SU-DHL-6 (cell line): Measurements from ENCODE around the gene TNS3.

ENCODE experiments used
- H2AFZ ChIP-seq: fragments of 200-600 bp; sonication (generic); 2 replicates; pipeline ENCODE4 v1.6.1; 2014; ENCODE audit warnings: low read depth, mild to moderate bottlenecking, moderate library complexity, mixed read lengths, antibody characterized with exemption, low read length; ENCODE audit not compliant: severe bottlenecking
- H3F3A ChIP-seq: fragments of 200-600 bp; shearing (Covaris generic); 2 replicates; pipeline ENCODE4 v1.6.0; 2016; ENCODE audit warnings: antibody characterized with exemption, mild to moderate bottlenecking; ENCODE audit not compliant: insufficient read depth
- H3K27ac ChIP-seq: fragments of 200-600 bp; sonication (generic); 2 replicates; pipeline ENCODE4 v1.5.1; 2016; ENCODE audit warnings: low read depth, mild to moderate bottlenecking, low read length, moderate library complexity, mixed read lengths
- H3K27me3 ChIP-seq: fragments of 200-600 bp; sonication (generic), shearing (Covaris generic); 2 replicates; pipeline ENCODE4 v1.6.0; 2014; ENCODE audit warnings: mild to moderate bottlenecking, low read length
- H3K36me3 ChIP-seq: fragments of 200-600 bp; sonication (generic); 2 replicates; pipeline ENCODE4 v1.6.1; 2014; ENCODE audit warnings: mild to moderate bottlenecking, low read length, mixed read lengths
- H3K4me2 ChIP-seq: fragments of 300-600, 200-600 bp; shearing (Covaris generic), sonication (generic); 2 replicates; pipeline ENCODE4 v1.6.0; 2014; ENCODE audit warnings: low read length, low read depth, mild to moderate bottlenecking; ENCODE audit not compliant: poor library complexity, severe bottlenecking
- H3K4me3 ChIP-seq: fragments of 200-600 bp; sonication (generic); 2 replicates; pipeline ENCODE4 v1.5.1; 2014; ENCODE audit warnings: antibody characterized with exemption, low read length, mild to moderate bottlenecking, mixed read lengths; ENCODE audit not compliant: insufficient read depth, poor library complexity, severe bottlenecking
- H3K79me2 ChIP-seq: fragments of 200-600 bp; sonication (generic); 2 replicates; pipeline ENCODE4 v1.6.1; 2014; ENCODE audit warnings: mild to moderate bottlenecking, low read length, moderate library complexity; ENCODE audit not compliant: insufficient read depth
- H3K9ac ChIP-seq: fragments of 200-600 bp; sonication (generic); 2 replicates; pipeline ENCODE4 v1.7.0; 2014; ENCODE audit warnings: mild to moderate bottlenecking, low read length
- H3K9me2 ChIP-seq: fragments of 200-600 bp; sonication (generic); replicated peaks from 2 replicates; pipeline ENCODE4 v1.6.1; 2014; ENCODE audit warnings: low read length; ENCODE audit not compliant: insufficient read depth
- H3K9me3 ChIP-seq: fragments of 200-600 bp; sonication (generic); 2 replicates; pipeline ENCODE4 v1.6.1; 2014; ENCODE audit warnings: low read length, mixed read lengths; ENCODE audit not compliant: insufficient read depth
- H4K20me1 ChIP-seq: fragments of 200-600 bp; sonication (generic); 2 replicates; pipeline ENCODE4 v1.6.1; 2014; ENCODE audit warnings: low read depth, mild to moderate bottlenecking, antibody characterized with exemption, low read length, moderate library complexity, mixed read lengths
- EZH2phosphoT487 ChIP-seq: fragments of 200-600 bp; sonication (generic), shearing (Covaris generic); conservative IDR thresholded peaks from 2 replicates; pipeline ENCODE4 v1.6.1; 2018; ENCODE audit warnings: mild to moderate bottlenecking, antibody characterized with exemption, low read length, moderate library complexity, mixed read lengths
- TF ChIP-seq, protein P1 (sequence below): fragments of 200-600 bp; sonication (generic); IDR thresholded peaks from one replicate; pipeline ENCODE4 v1.5.1; 2017; ENCODE audit warnings: antibody characterized with exemption, mild to moderate bottlenecking, low read length, moderate library complexity; ENCODE audit not compliant: insufficient read depth, poor library complexity, severe bottlenecking

The TNS3 gene

DNA sequence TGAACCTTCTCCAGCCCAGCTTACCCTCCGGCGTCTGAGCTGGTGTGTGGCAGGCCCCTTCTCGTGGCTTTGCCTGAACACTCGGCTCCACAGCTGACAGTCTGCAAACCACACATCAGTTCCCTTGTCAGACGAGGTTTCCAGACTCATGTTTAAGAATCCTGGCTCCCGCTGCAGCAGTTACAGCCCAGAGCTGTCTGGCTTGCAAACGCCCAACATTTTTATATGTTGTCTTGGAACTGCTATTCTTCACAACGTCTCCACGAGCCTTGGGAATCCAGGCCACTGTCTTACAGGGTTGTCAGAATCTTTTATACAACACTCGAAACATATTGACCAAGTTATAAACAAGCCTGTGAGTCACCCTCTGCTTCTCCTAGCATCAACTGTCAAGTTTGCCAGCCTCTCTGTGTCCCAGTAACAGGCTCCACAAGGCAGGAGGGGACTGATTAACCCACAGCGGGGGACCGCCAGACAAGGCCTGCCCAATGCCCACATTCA lies 68.1 kb downstream of the TNS3 start:
- Histone ChIP-seq H3K9me3 (no peaks in the 10 kb centered on the region), H3K9me2 (no peaks in the 10 kb centered on the region), H3K27me3 (no peaks in the 10 kb centered on the region), H3K4me2 (no peak overlapping the region), H3K79me2 (peaks cover 45% of the 10 kb centered on the region), H3F3A (no peaks in the 10 kb centered on the region), H2AFZ (no peak overlapping the region), H3K4me3 (no peak overlapping the region), H3K36me3 (no peaks in the 10 kb centered on the region), H4K20me1 (no peaks in the 10 kb centered on the region), H3K27ac (no peak overlapping the region), H3K9ac (no peak overlapping the region)
- TF ChIP-seq, protein P1, sequence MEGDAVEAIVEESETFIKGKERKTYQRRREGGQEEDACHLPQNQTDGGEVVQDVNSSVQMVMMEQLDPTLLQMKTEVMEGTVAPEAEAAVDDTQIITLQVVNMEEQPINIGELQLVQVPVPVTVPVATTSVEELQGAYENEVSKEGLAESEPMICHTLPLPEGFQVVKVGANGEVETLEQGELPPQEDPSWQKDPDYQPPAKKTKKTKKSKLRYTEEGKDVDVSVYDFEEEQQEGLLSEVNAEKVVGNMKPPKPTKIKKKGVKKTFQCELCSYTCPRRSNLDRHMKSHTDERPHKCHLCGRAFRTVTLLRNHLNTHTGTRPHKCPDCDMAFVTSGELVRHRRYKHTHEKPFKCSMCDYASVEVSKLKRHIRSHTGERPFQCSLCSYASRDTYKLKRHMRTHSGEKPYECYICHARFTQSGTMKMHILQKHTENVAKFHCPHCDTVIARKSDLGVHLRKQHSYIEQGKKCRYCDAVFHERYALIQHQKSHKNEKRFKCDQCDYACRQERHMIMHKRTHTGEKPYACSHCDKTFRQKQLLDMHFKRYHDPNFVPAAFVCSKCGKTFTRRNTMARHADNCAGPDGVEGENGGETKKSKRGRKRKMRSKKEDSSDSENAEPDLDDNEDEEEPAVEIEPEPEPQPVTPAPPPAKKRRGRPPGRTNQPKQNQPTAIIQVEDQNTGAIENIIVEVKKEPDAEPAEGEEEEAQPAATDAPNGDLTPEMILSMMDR, result no peak
- no peak for TF ChIP-seq EZH2phosphoT487

DNA sequence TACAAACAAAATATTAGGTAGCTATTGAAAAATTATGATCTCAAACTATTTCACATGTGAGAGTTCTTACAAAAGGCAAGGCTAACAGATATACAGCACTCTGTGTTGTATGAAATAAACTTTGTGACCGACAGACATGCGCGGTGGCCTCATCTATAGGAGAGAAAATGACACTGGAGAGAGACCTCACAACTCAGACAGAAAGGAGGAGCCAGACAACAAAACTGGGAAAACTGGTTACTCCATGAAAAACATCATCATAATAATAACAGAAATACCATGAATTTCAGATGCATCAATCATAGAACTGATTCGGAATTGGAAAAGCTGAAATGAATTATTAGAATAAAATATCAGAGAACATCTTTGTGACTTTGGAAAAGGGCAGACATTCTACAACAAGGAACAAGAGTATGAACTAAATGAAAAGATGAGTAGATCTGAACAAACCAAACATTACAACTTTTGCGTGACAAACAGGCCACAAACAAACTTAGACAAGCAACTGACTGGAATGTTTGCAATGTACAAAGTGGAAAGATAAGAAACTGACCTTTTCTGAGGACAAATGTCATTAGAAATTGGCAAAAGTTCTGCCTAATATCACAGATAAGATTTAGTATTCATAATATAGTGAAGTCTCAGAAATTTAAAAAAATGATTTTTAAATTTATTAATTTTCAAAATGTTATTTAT lies 69.3 kb downstream of the TNS3 start:
- TF ChIP-seq, protein P1, result no peak
- no peak for TF ChIP-seq EZH2phosphoT487
- Histone ChIP-seq H3F3A (no peaks in the 10 kb centered on the region), H3K79me2 (peaks cover 37% of the 10 kb centered on the region), H3K36me3 (no peaks in the 10 kb centered on the region), H2AFZ (no peak overlapping the region), H3K4me3 (no peak overlapping the region), H3K9ac (no peak overlapping the region), H3K27ac (no peak overlapping the region), H4K20me1 (no peaks in the 10 kb centered on the region), H3K27me3 (no peaks in the 10 kb centered on the region), H3K4me2 (no peak overlapping the region), H3K9me2 (no peaks in the 10 kb centered on the region), H3K9me3 (no peaks in the 10 kb centered on the region)

DNA sequence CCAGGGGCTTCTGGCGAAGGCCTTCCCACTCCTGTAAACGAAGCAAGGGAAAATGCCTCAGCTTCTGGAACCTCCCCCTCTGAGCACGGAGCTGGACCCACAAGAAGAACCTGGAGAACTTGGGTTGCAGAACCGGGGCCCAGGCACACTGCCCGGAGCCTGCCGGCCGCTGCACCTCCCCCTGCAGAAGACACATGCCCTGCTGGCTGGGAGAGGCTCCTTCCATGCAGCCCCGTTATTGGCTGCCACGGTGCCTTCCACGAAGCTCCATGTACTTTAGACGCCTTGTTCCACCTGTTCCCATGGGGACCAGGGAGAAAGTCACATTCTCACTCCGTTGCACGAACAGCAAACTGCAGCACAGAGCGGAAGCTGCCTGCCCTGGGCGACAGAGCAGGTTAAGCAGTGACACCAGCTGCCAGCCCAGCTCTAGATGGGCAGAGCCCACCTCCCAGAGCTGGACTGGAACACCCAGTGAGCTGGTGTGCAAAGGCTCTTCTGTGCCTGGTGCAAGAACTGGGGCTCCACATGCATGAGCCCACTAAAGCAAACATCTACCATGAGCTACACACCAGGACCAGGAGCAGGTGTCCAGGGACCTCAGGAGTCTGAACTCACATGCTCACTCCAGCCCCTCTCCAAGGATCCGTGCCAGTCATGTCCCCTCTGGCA lies 70.1 kb downstream of the TNS3 start:
- TF ChIP-seq EZH2phosphoT487, result no peak
- TF ChIP-seq, protein P1, result no peak

More for the DNA sequence above, 70.1 kb downstream of the TNS3 start:
- H3K4me3 ChIP-seq, result no peak overlapping the region
- H3F3A ChIP-seq, result no peaks in the 10 kb centered on the region
- H4K20me1 ChIP-seq, result no peaks in the 10 kb centered on the region
- H3K4me2 ChIP-seq, result no peak overlapping the region
- no peaks in the 10 kb centered on the region for H3K9me2 ChIP-seq
- H3K27me3 ChIP-seq, result no peaks in the 10 kb centered on the region
- H3K27ac ChIP-seq, result no peak overlapping the region
- H3K79me2 ChIP-seq, result peaks cover 30% of the 10 kb centered on the region
- H3K9ac ChIP-seq, result no peak overlapping the region
- no peaks in the 10 kb centered on the region for H3K9me3 ChIP-seq
- no peaks in the 10 kb centered on the region for H3K36me3 ChIP-seq
- no peak overlapping the region for H2AFZ ChIP-seq
